ENCODE measurements around the gene CCDC33.
"Not testable (repeated sequence)": the region's sequence is repeated elsewhere in the genome, so short reads cannot be mapped to it uniquely, and the experiment has no call there.

CCDC33 gene

DNA sequence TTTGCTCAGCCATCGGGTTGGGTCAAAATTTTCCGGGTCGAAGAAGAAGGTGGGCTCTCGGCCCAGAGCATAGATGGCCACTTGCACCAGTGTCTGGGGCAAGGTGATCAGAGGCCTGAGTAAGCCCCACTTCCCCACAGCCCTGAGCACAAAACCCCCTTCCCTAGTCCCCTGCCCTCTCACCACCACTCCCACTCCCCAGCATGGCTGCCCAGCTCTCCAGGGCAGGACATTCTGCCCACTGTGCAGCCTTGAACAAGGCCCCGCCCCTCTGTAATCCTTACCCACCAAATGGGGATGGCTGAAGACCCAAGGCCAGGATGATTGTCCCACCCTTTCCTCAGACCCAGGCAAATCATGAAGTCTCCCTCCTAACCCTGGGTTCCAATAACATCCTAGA is 102.5 kb downstream of the CCDC33 start:
- DNase-seq: no peak

- DNase-seq: no peak
These were observed 103.2 kb downstream of the CCDC33 start for GRCh38 chr15:74339371-74339770.

- no peak for DNase-seq
These were observed 104.0 kb downstream of the CCDC33 start for GRCh38 chr15:74340150-74340549.

DNA sequence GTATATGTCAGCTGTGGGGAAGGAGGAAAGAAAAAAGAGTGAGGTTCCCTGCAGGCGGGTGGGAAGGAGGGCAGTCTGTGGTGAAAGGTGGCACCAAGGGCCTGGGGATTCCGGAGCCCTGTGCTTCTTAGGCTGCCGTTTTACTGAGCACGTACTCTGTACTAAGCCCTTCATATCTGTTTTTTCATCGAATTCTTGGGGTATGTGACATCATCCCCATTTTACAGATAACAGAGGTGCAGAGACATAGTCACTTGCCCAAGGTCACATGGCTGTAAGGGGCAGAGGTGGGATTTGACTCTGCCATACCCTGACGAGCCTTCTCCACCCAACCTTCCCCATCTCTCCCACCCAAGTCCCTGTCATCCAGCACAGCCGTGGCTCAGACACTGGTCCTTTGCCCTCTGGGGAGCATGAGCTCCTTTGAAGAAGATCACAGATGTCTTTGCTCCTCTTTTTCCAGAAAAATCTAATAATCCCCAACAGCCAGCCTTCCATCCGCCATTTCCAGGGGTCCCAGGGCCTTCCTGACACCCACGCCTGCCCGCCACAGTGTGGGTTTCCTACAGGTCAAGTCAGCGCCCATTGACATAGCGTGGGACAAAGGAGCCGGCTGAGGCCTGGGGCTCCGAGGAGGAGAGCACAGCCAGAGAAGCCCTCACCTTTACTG is 107.1 kb downstream of the CCDC33 start:
- no peak for DNase-seq

DNA sequence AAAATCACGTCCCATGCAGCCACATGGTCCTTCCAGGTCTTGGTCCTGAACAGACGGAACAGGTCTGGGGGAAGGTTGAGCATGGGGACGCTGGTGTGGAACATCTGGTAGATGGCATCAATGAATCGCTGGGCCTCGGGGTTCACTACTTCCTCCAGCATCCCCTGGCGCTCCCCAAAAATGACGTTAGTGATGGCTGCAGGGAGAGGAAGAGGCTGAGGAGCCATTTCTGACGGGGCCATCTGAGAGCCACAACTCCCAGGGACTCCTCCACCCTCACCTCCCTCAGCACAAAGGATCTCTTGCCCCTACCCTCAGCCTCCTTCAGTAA is 107.6 kb downstream of the CCDC33 start:
- DNase-seq: no peak

DNA sequence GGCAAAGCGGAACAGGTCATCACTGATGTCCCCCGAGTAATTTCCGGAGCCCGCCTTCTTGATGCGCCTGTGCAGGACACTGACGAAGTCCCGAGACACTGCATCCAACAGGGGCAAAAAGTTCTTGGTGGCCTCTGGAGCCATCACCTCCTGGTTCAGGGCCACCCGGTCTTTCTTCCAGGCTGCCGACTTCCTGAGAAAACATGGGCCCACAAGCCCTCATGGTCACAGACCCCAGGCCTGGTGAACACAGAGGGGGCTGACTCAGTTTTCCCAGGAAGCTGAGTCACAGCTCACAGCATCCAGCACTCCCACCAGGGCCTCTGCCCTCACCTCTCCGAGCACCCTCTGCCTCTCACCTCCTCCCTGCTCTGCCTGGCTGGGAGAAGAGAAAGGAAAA is 108.9 kb downstream of the CCDC33 start:
- DNase-seq: no peak

GRCh38 chr15:74347757-74348250 is 111.7 kb downstream of the CCDC33 start:
- no peak for DNase-seq

GRCh38 chr15:74349241-74349778 is 113.2 kb downstream of the CCDC33 start:
- no peak for DNase-seq

DNA sequence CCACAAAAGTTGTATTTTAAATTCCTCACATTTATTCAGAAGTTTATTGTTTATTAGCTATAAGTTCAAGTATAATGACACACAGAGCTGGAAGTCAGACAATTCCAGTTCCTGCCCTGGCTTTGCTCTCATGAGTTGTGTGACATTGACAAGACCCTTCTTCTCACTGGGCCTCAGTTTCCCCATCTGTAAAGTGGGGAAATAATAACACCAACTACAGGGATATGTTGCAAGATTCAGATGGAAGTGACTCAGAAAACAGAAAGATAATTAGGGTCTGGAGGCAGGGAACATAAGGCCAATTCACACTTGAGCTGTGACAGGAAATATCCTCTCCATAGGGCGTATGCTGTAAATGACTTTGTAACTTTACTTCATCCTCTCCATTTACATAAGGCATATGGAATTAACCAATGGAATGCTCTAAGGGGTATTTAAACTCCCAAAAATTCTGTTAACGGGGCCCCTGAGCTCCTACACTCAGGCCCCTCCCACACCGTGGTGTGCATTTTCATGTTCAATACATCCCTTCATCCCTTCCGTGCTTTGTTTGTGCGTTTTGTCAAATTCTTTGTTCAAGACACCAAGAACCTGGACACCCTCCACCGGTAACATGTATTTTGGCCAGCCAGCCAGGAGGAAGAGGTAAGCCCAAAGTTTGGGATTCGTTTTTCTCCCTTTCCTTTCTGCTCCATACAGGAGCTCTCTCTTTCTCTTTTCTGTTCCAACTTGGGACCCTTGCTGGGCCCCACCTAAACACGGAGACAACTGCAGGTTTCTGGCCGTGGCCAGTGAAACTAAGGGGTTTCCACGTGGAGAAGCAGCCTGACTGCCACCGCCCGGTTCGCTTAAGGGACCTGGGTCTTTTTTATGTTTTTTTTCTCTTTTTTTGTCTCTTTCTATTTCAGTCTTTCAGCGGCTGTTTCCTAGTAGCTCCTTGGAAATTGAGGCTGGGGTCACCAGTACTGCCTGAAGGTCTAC is 114.5 kb downstream of the CCDC33 start:
- DNase-seq: no peak

GRCh38 chr15:74351670-74352069 is 115.5 kb downstream of the CCDC33 start:
- no peak for DNase-seq

- no peak for DNase-seq
These were observed 116.3 kb downstream of the CCDC33 start for GRCh38 chr15:74352393-74352910.

- not testable (repeated sequence) for DNase-seq
These were observed 117.9 kb downstream of the CCDC33 start for GRCh38 chr15:74353992-74354391.

DNA sequence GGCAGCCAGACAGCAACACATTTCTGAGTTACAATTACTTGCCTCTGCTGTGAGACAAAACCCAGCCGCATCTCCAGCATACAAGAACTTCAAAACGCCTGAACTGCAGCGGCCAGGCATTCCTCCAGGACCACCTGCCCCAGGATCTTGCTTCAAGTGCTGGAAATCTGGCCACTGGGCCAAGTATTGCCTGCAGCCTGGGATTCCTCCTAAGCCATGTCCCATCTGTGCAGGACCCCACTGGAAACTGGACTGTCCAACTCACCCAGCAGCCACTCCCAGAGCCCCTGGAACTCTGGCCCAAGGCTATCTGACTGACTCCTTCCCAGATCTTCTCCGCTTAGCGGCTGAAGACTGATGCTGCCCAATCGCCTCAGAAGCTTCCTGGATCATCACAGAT is 119.9 kb downstream of the CCDC33 start:
- DNase-seq: not testable (repeated sequence)

- not testable (repeated sequence) for DNase-seq
These were observed 121.4 kb downstream of the CCDC33 start for GRCh38 chr15:74357514-74357913.

GRCh38 chr15:74359376-74359775 is 123.2 kb downstream of the CCDC33 start:
- DNase-seq: not testable (repeated sequence)

- not testable (repeated sequence) for DNase-seq
These were observed 124.7 kb downstream of the CCDC33 start for GRCh38 chr15:74360855-74361254.

- no peak for DNase-seq
These were observed 126.4 kb downstream of the CCDC33 start for GRCh38 chr15:74362482-74362881.

- no peak for DNase-seq
These were observed 128.9 kb downstream of the CCDC33 start for GRCh38 chr15:74364936-74365597.

DNA sequence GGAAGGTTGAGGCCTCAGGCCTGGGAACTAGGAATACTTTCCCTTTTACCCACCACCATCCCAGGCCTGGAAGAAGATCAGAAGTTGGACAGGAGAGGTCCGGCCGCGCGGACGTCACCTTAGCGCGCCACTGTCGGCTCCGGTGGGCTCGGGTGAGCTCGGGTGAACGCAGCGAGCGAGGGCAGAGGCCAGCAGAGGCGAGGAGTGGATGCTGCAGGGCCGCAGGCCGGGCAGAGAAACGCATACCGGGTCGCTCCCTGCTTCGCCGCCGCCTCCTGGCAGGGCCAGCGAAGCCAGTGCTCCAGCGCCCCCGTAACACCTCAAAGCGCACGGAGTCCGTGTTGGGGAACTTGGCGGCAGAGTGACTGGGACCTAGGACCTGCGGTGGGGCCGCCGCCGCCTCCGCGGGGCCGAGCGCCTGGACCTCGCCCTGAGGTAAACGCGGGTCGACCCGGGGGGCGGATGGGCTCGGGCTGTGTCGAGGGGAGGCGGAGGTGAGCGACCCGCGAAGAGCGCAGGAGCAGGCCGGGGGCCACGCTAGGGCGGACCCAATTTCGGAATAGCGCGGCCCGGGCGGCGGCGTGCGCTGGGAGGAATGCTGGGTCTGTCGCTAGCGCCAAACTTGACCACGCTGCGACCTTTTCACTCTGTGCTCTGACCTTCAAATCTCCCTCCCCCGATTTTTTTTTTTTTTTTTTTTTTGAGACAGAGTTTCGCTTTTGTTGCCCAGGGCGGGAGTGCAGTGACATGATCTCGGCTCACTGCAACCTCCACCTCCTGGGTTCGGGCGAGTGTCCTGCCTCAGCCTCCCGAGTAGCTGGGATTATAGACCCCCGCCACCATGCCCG is 129.7 kb downstream of the CCDC33 start:
- DNase-seq: no peak

DNA sequence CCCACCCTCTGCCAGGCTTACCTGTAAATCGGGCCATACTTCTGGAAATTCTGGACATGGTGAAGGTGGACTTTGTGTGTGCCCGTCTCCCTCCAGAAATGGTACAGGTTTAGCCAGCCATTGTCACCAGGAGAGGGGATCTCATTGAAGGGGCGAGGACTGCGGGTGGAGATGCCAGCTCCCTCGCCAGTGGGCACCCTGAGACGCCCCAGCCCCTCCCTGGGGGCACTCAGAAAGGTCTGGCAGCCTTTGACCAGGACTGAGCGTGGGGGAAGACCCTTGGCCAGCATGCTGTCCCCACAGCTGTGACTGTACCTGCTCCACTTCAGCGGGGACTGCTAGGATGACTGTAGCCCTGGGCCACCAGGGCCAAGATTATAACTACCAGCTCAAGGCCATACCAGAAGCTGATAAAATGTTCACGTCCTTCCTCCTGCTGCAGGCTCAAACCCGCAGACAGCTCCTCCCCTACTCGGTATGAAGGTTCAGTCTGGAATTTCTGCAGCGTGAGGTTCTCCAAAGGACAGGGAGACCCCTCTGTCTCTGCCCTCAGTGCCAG is 131.2 kb downstream of the CCDC33 start, which contains the start of gene CYP11A1:
Gene CYP11A1, minus strand, starts transcription at position 351 of the 559 bp plus-strand sequence. Its CDS starts 61 bp downstream, at position 290.
- no peak for DNase-seq

DNA sequence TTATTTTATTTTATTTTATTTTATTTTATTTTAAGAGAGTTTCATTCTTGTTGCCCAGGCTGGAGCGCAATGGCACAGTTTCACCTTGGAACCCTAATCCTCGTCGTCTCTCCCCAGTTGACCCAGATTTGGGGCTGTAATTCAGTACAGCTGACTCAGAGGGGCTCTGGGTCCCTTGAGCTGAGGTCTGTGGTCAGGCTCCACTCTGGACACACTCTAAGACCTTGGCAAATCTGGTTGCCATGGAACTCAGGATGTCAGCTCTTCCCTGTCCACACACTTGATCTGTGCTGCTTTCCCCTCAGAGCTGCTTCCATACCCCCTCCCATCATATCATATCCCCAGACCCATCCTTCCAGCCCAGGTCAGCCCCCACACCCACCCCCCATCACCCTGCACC is 132.0 kb downstream of the CCDC33 start:
- DNase-seq: no peak
